DND-41 (cell line): Measurements from ENCODE around the gene PPP4R1.
"Not testable (repeated sequence)": the region's sequence is repeated elsewhere in the genome, so short reads cannot be mapped to it uniquely, and the experiment has no call there.

Experiments used
- ATAC-seq: fragments of 200-7000 bp; cut with Tn5 transposase; 3 replicates; pipeline ENCODE4 v1.9.1; 2021; ENCODE audit warnings: low read depth; ENCODE audit not compliant: insufficient read depth
- DNase-seq: peaks from one replicate; pipeline ENCODE4 v3.0.0-alpha.2; 2020
- H2AFZ ChIP-seq: 2 replicates; pipeline ENCODE4 v1.6.0; 2012; ENCODE audit warnings: low read depth, low read length
- H3K27ac ChIP-seq: 2 replicates; pipeline ENCODE4 v1.5.1; 2012; ENCODE audit warnings: low read length, inconsistent platforms
- H3K27me3 ChIP-seq: fragments of 200-600 bp; sonication (generic); 2 replicates; pipeline ENCODE4 v1.6.0; 2012; ENCODE audit warnings: low read length, mild to moderate bottlenecking, inconsistent platforms; ENCODE audit not compliant: insufficient read depth, poor library complexity
- H3K36me3 ChIP-seq: 2 replicates; pipeline ENCODE4 v1.5.1; 2012; ENCODE audit warnings: low read length, inconsistent platforms; ENCODE audit not compliant: insufficient read depth
- H3K4me1 ChIP-seq: 2 replicates; pipeline ENCODE4 v1.5.1; 2012; ENCODE audit warnings: mild to moderate bottlenecking, low read length; ENCODE audit not compliant: insufficient read depth
- H3K4me2 ChIP-seq: 2 replicates; pipeline ENCODE4 v1.6.0; 2012; ENCODE audit warnings: mild to moderate bottlenecking, moderate library complexity, low read length, inconsistent platforms; ENCODE audit not compliant: insufficient read depth
- H3K4me3 ChIP-seq, 2 experiments: fragments of 200-600 bp in 1 of 2; shearing (Covaris generic) in 1 of 2; 2 replicates each; pipeline ENCODE4 v1.5.1; 2012 to 2016; ENCODE audit warnings: inconsistent platforms in 2 of 2, low read length in 2 of 2, mild to moderate bottlenecking in 2 of 2, low read depth in 1 of 2, moderate library complexity in 1 of 2
- H3K79me2 ChIP-seq: 2 replicates; pipeline ENCODE4 v1.6.0; 2012; ENCODE audit warnings: low read length, inconsistent platforms; ENCODE audit not compliant: insufficient read depth
- H3K9ac ChIP-seq: 2 replicates; pipeline ENCODE4 v1.6.0; 2012; ENCODE audit warnings: low read depth, mild to moderate bottlenecking, inconsistent platforms, low read length, moderate library complexity
- H3K9me3 ChIP-seq: 2 replicates; pipeline ENCODE4 v1.5.1; 2012; ENCODE audit warnings: low read length, moderate library complexity, mild to moderate bottlenecking, inconsistent platforms; ENCODE audit not compliant: insufficient read depth, severe bottlenecking
- H4K20me1 ChIP-seq: 2 replicates; pipeline ENCODE4 v1.6.0; 2012; ENCODE audit warnings: low read length; ENCODE audit not compliant: insufficient read depth
- CTCF ChIP-seq: IDR thresholded peaks from 2 replicates; pipeline ENCODE4 v1.5.1; 2012; ENCODE audit warnings: borderline replicate concordance, low read length, moderate library complexity, mild to moderate bottlenecking; ENCODE audit not compliant: poor library complexity, severe bottlenecking; ENCODE audit errors: extremely low read depth
- EZH2 ChIP-seq: IDR thresholded peaks from 3 replicates; pipeline ENCODE4 v1.6.1; 2012; ENCODE audit warnings: borderline replicate concordance, low read depth, mild to moderate bottlenecking, moderate library complexity, low read length, inconsistent platforms; ENCODE audit not compliant: severe bottlenecking

The PPP4R1 gene

GRCh38 chr18:9647496-9648323 is 33.4 kb upstream of the PPP4R1 start:
- TF ChIP-seq EZH2 (no peak), CTCF (no peak)

GRCh38 chr18:9643549-9643948 is 29.2 kb upstream of the PPP4R1 start:
- Histone ChIP-seq H3K9me3 (no peaks in the 10 kb centered on the region), H3K36me3 (no peaks in the 10 kb centered on the region), H3K4me3 (no peak overlapping the region), H3K27me3 (no peaks in the 10 kb centered on the region), H3K79me2 (no peaks in the 10 kb centered on the region), H3K4me2 (no peak overlapping the region), H3K4me1 (no peaks in the 10 kb centered on the region), H3K27ac (no peak overlapping the region), H2AFZ (no peak overlapping the region), H4K20me1 (no peaks in the 10 kb centered on the region), H3K9ac (no peak overlapping the region)
- no peak for TF ChIP-seq CTCF
- TF ChIP-seq EZH2, result no peak
- no peak for ATAC-seq
- no peak for DNase-seq

More at GRCh38 chr18:9647496-9648323, 33.4 kb upstream of the PPP4R1 start:
- Histone ChIP-seq H3K4me2 (no peak overlapping the region), H3K36me3 (no peaks in the 10 kb centered on the region), H2AFZ (no peak overlapping the region), H3K9me3 (no peaks in the 10 kb centered on the region), H3K4me1 (no peaks in the 10 kb centered on the region), H3K27ac (no peak overlapping the region), H3K9ac (no peak overlapping the region), H3K4me3 (no peak overlapping the region), H3K79me2 (no peaks in the 10 kb centered on the region), H4K20me1 (no peaks in the 10 kb centered on the region), H3K27me3 (no peaks in the 10 kb centered on the region)
- DNase-seq (no peak), ATAC-seq (no peak)

- Histone ChIP-seq H3K4me2 (no peak overlapping the region), H3K9ac (no peak overlapping the region), H2AFZ (no peak overlapping the region), H3K9me3 (no peaks in the 10 kb centered on the region), H3K27ac (no peak overlapping the region), H4K20me1 (no peaks in the 10 kb centered on the region), H3K79me2 (no peaks in the 10 kb centered on the region), H3K4me3 (no peak overlapping the region), H3K4me1 (no peaks in the 10 kb centered on the region), H3K27me3 (no peaks in the 10 kb centered on the region), H3K36me3 (no peaks in the 10 kb centered on the region)
- DNase-seq (no peak), ATAC-seq (no peak)
- no peak for TF ChIP-seq CTCF
Observed at GRCh38 chr18:9642799-9643462, 28.6 kb upstream of the PPP4R1 start.

GRCh38 chr18:9641081-9641480 is 26.7 kb upstream of the PPP4R1 start:
- not testable (repeated sequence) for ATAC-seq, H4K20me1 ChIP-seq

More at GRCh38 chr18:9641081-9641480, 26.7 kb upstream of the PPP4R1 start:
- not testable (repeated sequence) for H3K9ac ChIP-seq, H2AFZ ChIP-seq, H3K36me3 ChIP-seq, H3K79me2 ChIP-seq, H3K9me3 ChIP-seq, H3K4me2 ChIP-seq, H3K27me3 ChIP-seq, DNase-seq, H3K4me3 ChIP-seq, H3K4me1 ChIP-seq, H3K27ac ChIP-seq
